ENCODE measurements around the gene CDH4. TPM values are rescaled to one million over a fixed set of nuclear protein-coding genes. Genes with fewer than 3 reads are reported as not detected.

Gene CDH4
- total RNA-seq, 4 donors from 2014 or later, result 0.13 to 0.38 (median 0.21) TPM; not detected in 1

GRCh38 chr20:61584851-61585250 lies 332.8 kb downstream of the CDH4 start:
- intact Hi-C loops (cut with DNase I), result no loop called here
- no peak overlapping the region for H3K4me3 ChIP-seq
- no peaks in the 10 kb centered on the region for H3K9me3 ChIP-seq
- peaks cover 0 to 45% (median 0%) of the 10 kb centered on the region in 4 donors for H3K27me3 ChIP-seq
- peaks cover 0 to 18% (median 0%) of the 10 kb centered on the region in 3 donors for H3K4me1 ChIP-seq
- H3K27ac ChIP-seq, result no peak overlapping the region
- no peaks in the 10 kb centered on the region for H3K36me3 ChIP-seq
- DNase-seq, result no peak
- TF ChIP-seq CTCF (IDR thresholded peaks at IDR 0.05) (no peak), POLR2A (IDR thresholded peaks at IDR 0.05) (no peak)
- WGBS, 2 donors, result 23 to 33% methylated on average over 4 to 5 of the region's 10 CpGs

- DNase-seq, result no peak
- Histone ChIP-seq H3K27ac (no peak overlapping the region), H3K4me1 (peaks cover 0 to 19% (median 0%) of the 10 kb centered on the region in 3 donors), H3K4me3 (no peak overlapping the region), H3K27me3 (peaks cover 0 to 49% (median 0%) of the 10 kb centered on the region in 4 donors), H3K9me3 (no peaks in the 10 kb centered on the region), H3K36me3 (no peaks in the 10 kb centered on the region)
- 84 to 90% methylated on average over 2 of the region's 2 CpGs for WGBS, 2 donors
- TF ChIP-seq CTCF (IDR thresholded peaks at IDR 0.05) (no peak), POLR2A (IDR thresholded peaks at IDR 0.05) (no peak)
- intact Hi-C loops (cut with DNase I), result no loop called here
These were observed 333.7 kb downstream of the CDH4 start for GRCh38 chr20:61585764-61586163.

GRCh38 chr20:61587036-61587435 lies 335.0 kb downstream of the CDH4 start:
- WGBS, 2 donors, result 80 to 91% methylated on average over 6 to 7 of the region's 7 CpGs
- no peaks in the 10 kb centered on the region for H3K36me3 ChIP-seq

GRCh38 chr20:61587681-61588289 lies 335.7 kb downstream of the CDH4 start:
- no peak overlapping the region for H3K4me3 ChIP-seq
- TF ChIP-seq POLR2A (IDR thresholded peaks at IDR 0.05) (no peak), CTCF (IDR thresholded peaks at IDR 0.05) (no peak)
- DNase-seq, result no peak
- peaks cover 0 to 13% (median 6%) of the 10 kb centered on the region in 3 donors for H3K9me3 ChIP-seq
- H3K4me1 ChIP-seq, result peaks cover 0 to 19% (median 0%) of the 10 kb centered on the region in 3 donors
- no peaks in the 10 kb centered on the region for H3K36me3 ChIP-seq
- WGBS, 2 donors, result 72 to 84% methylated on average over 13 to 15 of the region's 16 CpGs
- intact Hi-C loops (cut with DNase I), result no loop called here
- H3K27ac ChIP-seq, result no peak overlapping the region
- peaks cover 0 to 32% (median 0%) of the 10 kb centered on the region in 4 donors for H3K27me3 ChIP-seq

More at GRCh38 chr20:61587036-61587435, 335.0 kb downstream of the CDH4 start:
- TF ChIP-seq CTCF (IDR thresholded peaks at IDR 0.05) (no peak), POLR2A (IDR thresholded peaks at IDR 0.05) (no peak)
- Histone ChIP-seq H3K27me3 (peaks cover 0 to 38% (median 0%) of the 10 kb centered on the region in 4 donors), H3K9me3 (peaks cover 0 to 6% (median 3%) of the 10 kb centered on the region in 3 donors), H3K27ac (no peak overlapping the region), H3K4me3 (no peak overlapping the region), H3K4me1 (peaks cover 0 to 19% (median 0%) of the 10 kb centered on the region in 3 donors)
- no peak for DNase-seq
- intact Hi-C loops (cut with DNase I), result no loop called here
